WTC11 (cell line): Measurements from ENCODE around the gene RBP5. TPM values are rescaled to one million over a fixed set of nuclear protein-coding genes. Genes with fewer than 3 reads are reported as not detected.

ENCODE experiments used
- ATAC-seq: fragments of 200-7000 bp; cut with Tn5 transposase; 2 replicates; pipeline ENCODE4 v1.10.0; 2021; ENCODE audit warnings: mild to moderate bottlenecking, moderate library complexity
- CTCF ChIA-PET: fragments of 300-600 bp; sonication (Branson Sonifier 250); formaldehyde crosslinking; loops from one replicate; lab custom pipeline; 2021; ENCODE audit warnings: antibody characterized with exemption; lab: Charles Lee
- POLR2A ChIA-PET: fragments of 350-600 bp; sonication (Branson Sonifier 250); formaldehyde crosslinking; loops from one replicate; lab custom pipeline; 2021; ENCODE audit warnings: antibody characterized with exemption; lab: Charles Lee
- DNase-seq: peaks from one replicate; pipeline ENCODE4 v3.0.0; 2021; ENCODE audit warnings: low spot score
- H3K27ac Mint-ChIP-seq: 2 replicates; pipeline ENCODE4 v1.8.0; 2021; ENCODE audit warnings: mixed read lengths
- H3K27me3 Mint-ChIP-seq: 2 replicates; pipeline ENCODE4 v1.8.0; 2021; ENCODE audit warnings: low read depth, mild to moderate bottlenecking, moderate library complexity, mixed read lengths
- H3K36me3 Mint-ChIP-seq: 2 replicates; pipeline ENCODE4 v1.8.0; 2021; ENCODE audit warnings: mixed read lengths
- H3K4me1 Mint-ChIP-seq: 2 replicates; pipeline ENCODE4 v1.8.0; 2022; ENCODE audit warnings: mixed read lengths
- H3K4me3 Mint-ChIP-seq: 2 replicates; pipeline ENCODE4 v1.8.0; 2021; ENCODE audit warnings: mild to moderate bottlenecking, moderate library complexity, mixed read lengths
- H3K9me3 Mint-ChIP-seq: 2 replicates; pipeline ENCODE4 v1.8.0; 2021; ENCODE audit warnings: mixed read lengths
- CREB1 ChIP-seq: sonication (generic); formaldehyde crosslinking; IDR thresholded peaks from 2 replicates; pipeline ENCODE4 v1.8.0; 2023; ENCODE audit warnings: mild to moderate bottlenecking, missing genetic modification reagents
- CREM ChIP-seq: sonication (generic); formaldehyde crosslinking; IDR thresholded peaks from 2 replicates; pipeline ENCODE4 v1.8.1; 2022; ENCODE audit warnings: mild to moderate bottlenecking, missing genetic modification reagents, moderate library complexity
- ELF4 ChIP-seq: sonication (generic); formaldehyde crosslinking; IDR thresholded peaks from 2 replicates; pipeline ENCODE4 v1.8.1; 2022; ENCODE audit warnings: low read depth, mild to moderate bottlenecking, moderate library complexity, missing genetic modification reagents
- GABPB1 ChIP-seq: sonication (generic); formaldehyde crosslinking; IDR thresholded peaks from 2 replicates; pipeline ENCODE4 v1.8.1; 2023; ENCODE audit warnings: mild to moderate bottlenecking, missing genetic modification reagents
- GRHL2 ChIP-seq: fragments of 250-450 bp; sonication (Bioruptor Pico); IDR thresholded peaks from 2 replicates; pipeline ENCODE4 v1.8.0; 2022; ENCODE audit warnings: mild to moderate bottlenecking, moderate library complexity; ENCODE audit not compliant: insufficient replicate concordance, severe bottlenecking
- HMGA2 ChIP-seq: fragments of 250-450 bp; sonication (Bioruptor Pico); IDR thresholded peaks from 2 replicates; pipeline ENCODE4 v1.4.0; 2021; ENCODE audit warnings: mild to moderate bottlenecking, moderate library complexity
- NFE2L1 ChIP-seq: sonication (generic); formaldehyde crosslinking; IDR thresholded peaks from 2 replicates; pipeline ENCODE4 v1.8.1; 2023; ENCODE audit warnings: missing genetic modification reagents
- NR2C2 ChIP-seq: sonication (generic); formaldehyde crosslinking; IDR thresholded peaks from 2 replicates; pipeline ENCODE4 v1.8.0; 2022; ENCODE audit warnings: mild to moderate bottlenecking, missing genetic modification reagents
- SMAD3 ChIP-seq: sonication (generic); formaldehyde crosslinking; IDR thresholded peaks from 2 replicates; pipeline ENCODE4 v1.8.0; 2022; ENCODE audit warnings: missing genetic modification reagents, mild to moderate bottlenecking, borderline replicate concordance
- SMAD4 ChIP-seq: sonication (generic); formaldehyde crosslinking; IDR thresholded peaks from 2 replicates; pipeline ENCODE4 v1.8.0; 2022; ENCODE audit warnings: mild to moderate bottlenecking, missing genetic modification reagents
- TCF7 ChIP-seq: sonication (generic); formaldehyde crosslinking; IDR thresholded peaks from 2 replicates; pipeline ENCODE4 v1.8.0; 2022; ENCODE audit warnings: mild to moderate bottlenecking, low read depth, missing genetic modification reagents, moderate library complexity
- TEAD4 ChIP-seq: sonication (generic); formaldehyde crosslinking; IDR thresholded peaks from 2 replicates; pipeline ENCODE4 v1.8.0; 2022; ENCODE audit warnings: mild to moderate bottlenecking, missing genetic modification reagents
- ZNF232 ChIP-seq: sonication (generic); formaldehyde crosslinking; IDR thresholded peaks from 2 replicates; pipeline ENCODE4 v1.8.0; 2022; ENCODE audit warnings: mild to moderate bottlenecking, missing genetic modification reagents
- ZNF263 ChIP-seq: sonication (generic); formaldehyde crosslinking; IDR thresholded peaks from 2 replicates; pipeline ENCODE4 v1.8.1; 2022; ENCODE audit warnings: low read depth, mild to moderate bottlenecking, moderate library complexity, missing genetic modification reagents
- ZNF416 ChIP-seq: fragments of 250-450 bp; sonication (Bioruptor Pico); IDR thresholded peaks from 2 replicates; pipeline ENCODE4 v1.9.0; 2021; ENCODE audit warnings: mild to moderate bottlenecking, inconsistent platforms
- ZNF671 ChIP-seq: fragments of 250-450 bp; sonication (Bioruptor Pico); IDR thresholded peaks from 2 replicates; pipeline ENCODE4 v1.8.0; 2021; ENCODE audit warnings: mild to moderate bottlenecking
- total RNA-seq: library from RNA; stranded (reverse); gene quantifications from 3 replicates; pipeline ENCODE4 v1.2.3, GENCODE V29; 2021
- TF ChIP-seq, protein P1 (sequence below): fragments of 250-450 bp; sonication (Bioruptor Pico); IDR thresholded peaks from 2 replicates; pipeline ENCODE4 v1.9.0; 2021; ENCODE audit warnings: mild to moderate bottlenecking
- TF ChIP-seq, protein P2 (sequence below): sonication (generic); formaldehyde crosslinking; IDR thresholded peaks from 2 replicates; pipeline ENCODE4 v1.8.1; 2022; ENCODE audit warnings: mild to moderate bottlenecking, moderate library complexity, missing genetic modification reagents
- TF ChIP-seq, protein P3 (sequence below): sonication (generic); formaldehyde crosslinking; IDR thresholded peaks from 2 replicates; pipeline ENCODE4 v1.8.0; 2022; ENCODE audit warnings: mild to moderate bottlenecking, missing genetic modification reagents
- TF ChIP-seq, protein P4 (sequence below): sonication (generic); formaldehyde crosslinking; IDR thresholded peaks from 2 replicates; pipeline ENCODE4 v1.8.0; 2022; ENCODE audit warnings: mild to moderate bottlenecking, missing genetic modification reagents
- TF ChIP-seq, protein P5 (sequence below): sonication (generic); formaldehyde crosslinking; IDR thresholded peaks from 2 replicates; pipeline ENCODE4 v1.8.1; 2022; ENCODE audit warnings: mild to moderate bottlenecking, missing genetic modification reagents, moderate library complexity, borderline replicate concordance
- TF ChIP-seq, protein P6 (sequence below): sonication (generic); formaldehyde crosslinking; IDR thresholded peaks from 2 replicates; pipeline ENCODE4 v1.8.0; 2023; ENCODE audit warnings: missing genetic modification reagents
- TF ChIP-seq, protein P7 (sequence below): sonication (generic); formaldehyde crosslinking; IDR thresholded peaks from 2 replicates; pipeline ENCODE4 v1.8.1; 2022; ENCODE audit warnings: low read depth, missing genetic modification reagents, borderline replicate concordance
- TF ChIP-seq, protein P8 (sequence below): sonication (generic); formaldehyde crosslinking; IDR thresholded peaks from 2 replicates; pipeline ENCODE4 v1.8.1; 2022; ENCODE audit warnings: missing genetic modification reagents, borderline replicate concordance

Gene RBP5
- total RNA-seq, 1 experiment from 2014 or later: 4.1 TPM

DNA sequence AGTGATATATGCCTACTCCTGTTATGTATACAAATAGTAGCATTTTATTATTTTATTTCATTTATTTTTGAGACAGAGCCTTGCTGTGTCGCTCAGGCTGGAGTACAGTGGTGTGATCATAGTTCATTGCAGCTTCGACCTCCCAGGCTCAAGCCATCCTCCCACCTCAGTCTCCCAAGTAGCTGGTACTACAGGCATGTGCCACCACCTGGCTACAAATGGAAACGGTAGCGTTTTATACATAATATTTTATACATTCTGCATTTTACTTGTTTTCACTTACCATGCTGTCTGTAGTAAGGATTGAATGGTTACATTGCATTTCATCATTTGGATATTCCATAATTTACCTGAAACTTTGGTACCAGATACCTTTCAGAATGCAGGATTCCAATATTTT is 50.5 kb downstream of the RBP5 start (continued):
- TF ChIP-seq, protein P1, sequence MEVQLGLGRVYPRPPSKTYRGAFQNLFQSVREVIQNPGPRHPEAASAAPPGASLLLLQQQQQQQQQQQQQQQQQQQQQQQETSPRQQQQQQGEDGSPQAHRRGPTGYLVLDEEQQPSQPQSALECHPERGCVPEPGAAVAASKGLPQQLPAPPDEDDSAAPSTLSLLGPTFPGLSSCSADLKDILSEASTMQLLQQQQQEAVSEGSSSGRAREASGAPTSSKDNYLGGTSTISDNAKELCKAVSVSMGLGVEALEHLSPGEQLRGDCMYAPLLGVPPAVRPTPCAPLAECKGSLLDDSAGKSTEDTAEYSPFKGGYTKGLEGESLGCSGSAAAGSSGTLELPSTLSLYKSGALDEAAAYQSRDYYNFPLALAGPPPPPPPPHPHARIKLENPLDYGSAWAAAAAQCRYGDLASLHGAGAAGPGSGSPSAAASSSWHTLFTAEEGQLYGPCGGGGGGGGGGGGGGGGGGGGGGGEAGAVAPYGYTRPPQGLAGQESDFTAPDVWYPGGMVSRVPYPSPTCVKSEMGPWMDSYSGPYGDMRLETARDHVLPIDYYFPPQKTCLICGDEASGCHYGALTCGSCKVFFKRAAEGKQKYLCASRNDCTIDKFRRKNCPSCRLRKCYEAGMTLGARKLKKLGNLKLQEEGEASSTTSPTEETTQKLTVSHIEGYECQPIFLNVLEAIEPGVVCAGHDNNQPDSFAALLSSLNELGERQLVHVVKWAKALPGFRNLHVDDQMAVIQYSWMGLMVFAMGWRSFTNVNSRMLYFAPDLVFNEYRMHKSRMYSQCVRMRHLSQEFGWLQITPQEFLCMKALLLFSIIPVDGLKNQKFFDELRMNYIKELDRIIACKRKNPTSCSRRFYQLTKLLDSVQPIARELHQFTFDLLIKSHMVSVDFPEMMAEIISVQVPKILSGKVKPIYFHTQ (CRISPR knock-in tag): no peak
- TF ChIP-seq ZNF671 (CRISPR knock-in tag): no peak
- TF ChIP-seq SMAD3 (CRISPR knock-in tag): no peak
- TF ChIP-seq TCF7 (CRISPR knock-in tag): no peak
- TF ChIP-seq CREB1 (CRISPR knock-in tag): no peak
- TF ChIP-seq TEAD4 (CRISPR knock-in tag): no peak
- TF ChIP-seq, protein P2, sequence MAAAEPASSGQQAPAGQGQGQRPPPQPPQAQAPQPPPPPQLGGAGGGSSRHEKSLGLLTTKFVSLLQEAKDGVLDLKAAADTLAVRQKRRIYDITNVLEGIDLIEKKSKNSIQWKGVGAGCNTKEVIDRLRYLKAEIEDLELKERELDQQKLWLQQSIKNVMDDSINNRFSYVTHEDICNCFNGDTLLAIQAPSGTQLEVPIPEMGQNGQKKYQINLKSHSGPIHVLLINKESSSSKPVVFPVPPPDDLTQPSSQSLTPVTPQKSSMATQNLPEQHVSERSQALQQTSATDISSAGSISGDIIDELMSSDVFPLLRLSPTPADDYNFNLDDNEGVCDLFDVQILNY (CRISPR knock-in tag): no peak
- TF ChIP-seq ZNF263 (CRISPR knock-in tag): no peak
- TF ChIP-seq, protein P3, sequence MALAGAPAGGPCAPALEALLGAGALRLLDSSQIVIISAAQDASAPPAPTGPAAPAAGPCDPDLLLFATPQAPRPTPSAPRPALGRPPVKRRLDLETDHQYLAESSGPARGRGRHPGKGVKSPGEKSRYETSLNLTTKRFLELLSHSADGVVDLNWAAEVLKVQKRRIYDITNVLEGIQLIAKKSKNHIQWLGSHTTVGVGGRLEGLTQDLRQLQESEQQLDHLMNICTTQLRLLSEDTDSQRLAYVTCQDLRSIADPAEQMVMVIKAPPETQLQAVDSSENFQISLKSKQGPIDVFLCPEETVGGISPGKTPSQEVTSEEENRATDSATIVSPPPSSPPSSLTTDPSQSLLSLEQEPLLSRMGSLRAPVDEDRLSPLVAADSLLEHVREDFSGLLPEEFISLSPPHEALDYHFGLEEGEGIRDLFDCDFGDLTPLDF (CRISPR knock-in tag): no peak
- no peak for TF ChIP-seq ELF4
- no peak for TF ChIP-seq GABPB1
- TF ChIP-seq, protein P4, sequence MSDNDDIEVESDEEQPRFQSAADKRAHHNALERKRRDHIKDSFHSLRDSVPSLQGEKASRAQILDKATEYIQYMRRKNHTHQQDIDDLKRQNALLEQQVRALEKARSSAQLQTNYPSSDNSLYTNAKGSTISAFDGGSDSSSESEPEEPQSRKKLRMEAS: no peak

DNA sequence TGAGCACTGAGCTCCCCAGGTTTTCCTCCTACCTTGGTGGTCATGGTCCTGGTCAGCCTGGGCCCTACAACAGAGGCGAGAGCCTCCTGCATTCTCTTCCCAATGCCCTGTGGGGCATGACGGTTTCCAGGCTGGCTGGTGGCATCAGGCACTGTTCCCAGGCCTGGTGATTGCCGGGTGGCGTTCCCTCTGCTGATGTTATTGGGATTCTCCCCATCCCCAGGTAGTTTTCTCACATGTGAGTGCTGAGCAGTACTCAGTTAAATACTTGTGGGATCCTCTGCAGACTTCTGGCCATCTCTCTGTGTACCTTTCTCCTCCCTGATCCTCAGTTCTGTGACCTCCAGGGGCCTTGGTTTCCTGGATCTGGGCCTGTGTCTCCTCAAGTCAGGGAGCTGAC is 52.2 kb downstream of the RBP5 start:
- ATAC-seq (no peak), DNase-seq (no peak)
- Mint-ChIP-seq H3K36me3 (no peaks in the 10 kb centered on the region), H3K4me3 (no peak overlapping the region), H3K27me3 (peaks cover 7% of the 10 kb centered on the region; the same call in 1 of the 2 replicates), H3K27ac (no peak overlapping the region), H3K4me1 (no peaks in the 10 kb centered on the region), H3K9me3 (no peaks in the 10 kb centered on the region)
- ChIA-PET POLR2A (no interaction called here), CTCF (interaction anchor here (0.7 kb wide), 1 partner anchor 32 kb away, joined by 3 read pairs; no protein-coding TSS in a partner anchor)
- TF ChIP-seq ZNF416 (CRISPR knock-in tag) (no peak), NFE2L1 (no peak), GRHL2 (no peak), NR2C2 (no peak), HMGA2 (CRISPR knock-in tag) (no peak), ZNF232 (CRISPR knock-in tag) (no peak), SMAD4 (CRISPR knock-in tag) (no peak), CREM (CRISPR knock-in tag) (no peak)
- TF ChIP-seq, protein P1 (CRISPR knock-in tag): no peak
- TF ChIP-seq, protein P5, sequence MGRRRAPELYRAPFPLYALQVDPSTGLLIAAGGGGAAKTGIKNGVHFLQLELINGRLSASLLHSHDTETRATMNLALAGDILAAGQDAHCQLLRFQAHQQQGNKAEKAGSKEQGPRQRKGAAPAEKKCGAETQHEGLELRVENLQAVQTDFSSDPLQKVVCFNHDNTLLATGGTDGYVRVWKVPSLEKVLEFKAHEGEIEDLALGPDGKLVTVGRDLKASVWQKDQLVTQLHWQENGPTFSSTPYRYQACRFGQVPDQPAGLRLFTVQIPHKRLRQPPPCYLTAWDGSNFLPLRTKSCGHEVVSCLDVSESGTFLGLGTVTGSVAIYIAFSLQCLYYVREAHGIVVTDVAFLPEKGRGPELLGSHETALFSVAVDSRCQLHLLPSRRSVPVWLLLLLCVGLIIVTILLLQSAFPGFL (CRISPR knock-in tag): no peak
- TF ChIP-seq, protein P6, sequence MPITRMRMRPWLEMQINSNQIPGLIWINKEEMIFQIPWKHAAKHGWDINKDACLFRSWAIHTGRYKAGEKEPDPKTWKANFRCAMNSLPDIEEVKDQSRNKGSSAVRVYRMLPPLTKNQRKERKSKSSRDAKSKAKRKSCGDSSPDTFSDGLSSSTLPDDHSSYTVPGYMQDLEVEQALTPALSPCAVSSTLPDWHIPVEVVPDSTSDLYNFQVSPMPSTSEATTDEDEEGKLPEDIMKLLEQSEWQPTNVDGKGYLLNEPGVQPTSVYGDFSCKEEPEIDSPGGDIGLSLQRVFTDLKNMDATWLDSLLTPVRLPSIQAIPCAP (CRISPR knock-in tag): no peak
- TF ChIP-seq, protein P7, sequence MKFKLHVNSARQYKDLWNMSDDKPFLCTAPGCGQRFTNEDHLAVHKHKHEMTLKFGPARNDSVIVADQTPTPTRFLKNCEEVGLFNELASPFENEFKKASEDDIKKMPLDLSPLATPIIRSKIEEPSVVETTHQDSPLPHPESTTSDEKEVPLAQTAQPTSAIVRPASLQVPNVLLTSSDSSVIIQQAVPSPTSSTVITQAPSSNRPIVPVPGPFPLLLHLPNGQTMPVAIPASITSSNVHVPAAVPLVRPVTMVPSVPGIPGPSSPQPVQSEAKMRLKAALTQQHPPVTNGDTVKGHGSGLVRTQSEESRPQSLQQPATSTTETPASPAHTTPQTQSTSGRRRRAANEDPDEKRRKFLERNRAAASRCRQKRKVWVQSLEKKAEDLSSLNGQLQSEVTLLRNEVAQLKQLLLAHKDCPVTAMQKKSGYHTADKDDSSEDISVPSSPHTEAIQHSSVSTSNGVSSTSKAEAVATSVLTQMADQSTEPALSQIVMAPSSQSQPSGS (CRISPR knock-in tag): no peak
- TF ChIP-seq, protein P8, sequence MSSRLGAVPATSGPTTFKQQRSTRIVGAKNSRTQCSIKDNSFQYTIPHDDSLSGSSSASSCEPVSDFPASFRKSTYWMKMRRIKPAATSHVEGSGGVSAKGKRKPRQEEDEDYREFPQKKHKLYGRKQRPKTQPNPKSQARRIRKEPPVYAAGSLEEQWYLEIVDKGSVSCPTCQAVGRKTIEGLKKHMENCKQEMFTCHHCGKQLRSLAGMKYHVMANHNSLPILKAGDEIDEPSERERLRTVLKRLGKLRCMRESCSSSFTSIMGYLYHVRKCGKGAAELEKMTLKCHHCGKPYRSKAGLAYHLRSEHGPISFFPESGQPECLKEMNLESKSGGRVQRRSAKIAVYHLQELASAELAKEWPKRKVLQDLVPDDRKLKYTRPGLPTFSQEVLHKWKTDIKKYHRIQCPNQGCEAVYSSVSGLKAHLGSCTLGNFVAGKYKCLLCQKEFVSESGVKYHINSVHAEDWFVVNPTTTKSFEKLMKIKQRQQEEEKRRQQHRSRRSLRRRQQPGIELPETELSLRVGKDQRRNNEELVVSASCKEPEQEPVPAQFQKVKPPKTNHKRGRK (CRISPR knock-in tag): no peak
